Measurements from ENCODE around the gene C1QC.

Gene C1QC

GRCh38 chr1:22681556-22682276 is 38.3 kb downstream of the C1QC start:
- DNase-seq (ENCODE audit: low spot score): no peak

- no peak for DNase-seq (ENCODE audit: low spot score)
These were observed 40.1 kb downstream of the C1QC start for GRCh38 chr1:22683547-22683946.

- no peak for DNase-seq (ENCODE audit: low spot score)
These were observed 42.2 kb downstream of the C1QC start for GRCh38 chr1:22685591-22686059.

GRCh38 chr1:22687191-22687590 is 43.8 kb downstream of the C1QC start:
- DNase-seq (ENCODE audit: low spot score): no peak

GRCh38 chr1:22688466-22688865 is 45.0 kb downstream of the C1QC start:
- DNase-seq (ENCODE audit: low spot score): no peak

GRCh38 chr1:22689505-22689904 is 46.1 kb downstream of the C1QC start:
- DNase-seq (ENCODE audit: low spot score): peak; percentile 95

GRCh38 chr1:22691031-22691753 is 47.8 kb downstream of the C1QC start:
- no peak for DNase-seq (ENCODE audit: low spot score)

- no peak for DNase-seq (ENCODE audit: low spot score)
These were observed 50.7 kb downstream of the C1QC start for GRCh38 chr1:22694172-22694571.

- DNase-seq (ENCODE audit: low spot score): no peak
These were observed 53.2 kb downstream of the C1QC start for GRCh38 chr1:22696610-22697009.

Data from SW480 (cell line).